Activated CD4-positive, alpha-beta T cell treated with anti-CD3 and anti-CD28 coated beads, Interleukin-2, amount 50 U/mL, for 4 hours (primary cell): Measurements from ENCODE around the gene TMED10.
A peak's percentile ranks its signal among the peaks of the same experiment; 100 is the strongest.
"Not testable (repeated sequence)": the region's sequence is repeated elsewhere in the genome, so short reads cannot be mapped to it uniquely, and the experiment has no call there.

Experiments
- DNase-seq, 2 experiments: peaks; one replicate each; pipeline ENCODE4 v3.0.0-alpha.2; 2020

The TMED10 gene

GRCh38 chr14:75156111-75156510 lies 20.3 kb downstream of the TMED10 start:
- no peak for DNase-seq

DNA sequence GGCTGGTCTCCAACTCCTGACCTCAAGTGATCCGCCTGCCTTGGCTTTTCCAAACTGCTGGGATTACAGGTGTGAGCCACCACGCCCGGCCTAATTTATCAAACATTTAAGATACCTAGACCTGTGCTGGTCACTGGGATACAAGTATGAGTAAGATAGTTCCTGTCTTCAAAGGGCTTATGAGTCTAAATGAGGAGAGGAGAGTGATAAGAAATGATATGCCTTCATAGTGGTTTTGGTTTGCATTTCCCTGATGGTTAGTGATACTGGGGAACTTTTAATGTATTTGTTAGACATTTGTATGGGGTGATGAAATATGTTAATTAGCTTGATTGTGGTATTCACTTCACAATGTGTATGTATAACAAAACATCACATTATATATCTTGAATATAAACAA lies 21.2 kb downstream of the TMED10 start:
- DNase-seq: no peak

GRCh38 chr14:75153295-75153694 lies 23.1 kb downstream of the TMED10 start:
- no peak for DNase-seq

GRCh38 chr14:75151851-75152250 lies 24.6 kb downstream of the TMED10 start:
- no peak for DNase-seq

- not testable (repeated sequence) for DNase-seq
These were observed 25.8 kb downstream of the TMED10 start for GRCh38 chr14:75150637-75151036.

DNA sequence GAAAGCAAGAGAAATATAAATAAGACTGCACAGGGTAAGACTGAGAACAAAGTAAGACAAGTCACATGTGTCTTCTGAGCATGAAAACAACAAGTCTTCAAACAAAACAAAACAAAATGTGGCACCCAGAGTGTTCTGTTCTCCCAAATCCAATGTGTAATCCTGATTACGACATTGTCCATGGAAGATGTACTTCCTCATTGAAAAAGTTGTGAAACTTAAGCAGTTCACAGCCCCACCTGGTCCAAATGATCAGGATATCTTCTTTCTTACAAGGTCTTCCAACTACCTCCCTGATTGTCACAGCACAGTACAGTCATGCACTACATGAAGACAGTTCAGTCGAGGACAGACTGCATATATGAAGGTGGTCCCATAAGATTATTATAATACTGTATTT lies 26.3 kb downstream of the TMED10 start:
- DNase-seq: no peak

DNA sequence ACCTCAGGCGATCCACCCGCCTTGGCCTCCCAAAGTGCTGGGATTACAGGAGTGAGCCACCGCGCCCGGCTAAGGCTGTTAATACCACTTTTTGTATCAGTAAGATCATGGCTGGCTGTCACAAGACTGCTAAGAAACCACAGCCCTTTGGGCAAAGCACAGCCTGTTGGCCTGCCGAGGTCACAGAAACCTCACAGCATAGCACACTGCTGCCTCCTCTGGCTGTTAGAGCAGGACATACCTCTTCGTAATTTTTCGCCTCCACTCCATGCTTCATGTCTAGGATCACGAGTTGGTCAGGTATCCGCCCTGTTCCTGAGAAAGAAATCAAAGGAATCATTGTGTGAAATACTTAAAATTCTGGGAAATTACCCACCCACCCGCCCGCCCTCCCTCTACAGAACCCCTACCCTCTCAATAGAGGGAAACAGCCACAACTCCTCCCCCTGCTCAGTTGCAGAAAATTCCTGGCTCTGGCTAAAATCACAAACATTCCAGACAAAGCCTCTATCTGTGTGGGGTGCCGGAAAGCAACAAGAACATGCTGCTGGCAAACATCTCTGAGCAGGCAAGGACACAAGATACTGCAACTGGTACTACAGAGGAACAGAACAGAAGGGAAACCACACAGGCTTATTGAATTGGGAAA lies 28.9 kb downstream of the TMED10 start:
- no peak for DNase-seq

DNA sequence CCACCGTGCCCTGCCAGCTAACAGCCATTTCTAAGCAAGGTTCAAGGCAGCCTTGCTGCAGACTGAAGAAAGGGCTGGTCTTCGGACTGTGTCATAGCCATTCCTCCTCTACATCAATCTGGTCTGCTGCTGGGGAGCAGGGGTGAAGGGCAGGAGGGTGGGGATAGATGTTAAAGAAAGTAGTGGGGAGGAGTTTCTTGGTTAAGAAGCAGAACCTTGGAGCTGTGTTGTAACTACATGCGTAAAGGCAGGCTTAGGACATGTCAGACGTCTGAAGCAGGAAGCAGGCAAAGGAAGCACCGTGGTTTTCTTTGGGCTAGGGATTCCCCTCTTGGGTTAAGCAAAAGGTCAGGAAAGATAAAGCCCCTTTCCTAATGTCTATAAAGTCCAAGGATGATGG lies 31.5 kb downstream of the TMED10 start:
- no peak for DNase-seq

DNA sequence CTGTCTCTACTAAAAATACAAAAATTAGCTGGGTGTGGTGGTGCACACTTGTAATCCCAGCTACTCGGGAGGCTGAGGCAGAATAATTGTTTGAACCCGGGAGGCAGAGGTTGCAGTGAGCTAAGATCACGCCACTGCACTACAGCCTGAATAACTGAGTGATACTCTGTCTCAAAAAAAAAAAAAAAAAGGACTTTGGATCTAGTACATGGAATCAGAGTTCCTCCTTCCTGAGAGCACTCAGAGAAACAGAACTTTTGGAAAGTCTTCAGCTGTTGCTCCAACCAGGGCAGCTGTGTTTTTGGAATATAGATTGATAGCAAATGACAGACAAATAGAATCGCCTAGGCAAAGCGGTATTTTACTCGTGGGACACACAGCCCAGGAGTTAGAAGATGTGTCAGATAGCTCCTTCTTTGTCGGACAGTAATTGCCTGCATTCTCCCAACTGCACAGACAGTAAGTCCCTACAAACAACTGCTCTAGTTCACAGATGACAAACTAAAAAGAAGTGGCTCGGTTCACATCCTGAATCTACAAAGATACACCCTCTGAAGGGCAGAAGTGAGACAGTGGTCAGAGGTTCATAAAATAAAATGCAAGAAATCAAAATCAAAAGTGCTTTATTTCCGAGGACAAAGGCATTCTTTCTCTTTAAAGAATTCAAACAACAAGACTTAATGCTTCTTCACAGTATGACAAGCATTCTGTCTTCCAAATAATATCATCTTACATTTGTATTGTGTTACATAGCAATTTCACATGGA lies 32.5 kb downstream of the TMED10 start:
- no peak for DNase-seq

GRCh38 chr14:75142494-75142893 lies 33.9 kb downstream of the TMED10 start:
- DNase-seq: no peak

DNA sequence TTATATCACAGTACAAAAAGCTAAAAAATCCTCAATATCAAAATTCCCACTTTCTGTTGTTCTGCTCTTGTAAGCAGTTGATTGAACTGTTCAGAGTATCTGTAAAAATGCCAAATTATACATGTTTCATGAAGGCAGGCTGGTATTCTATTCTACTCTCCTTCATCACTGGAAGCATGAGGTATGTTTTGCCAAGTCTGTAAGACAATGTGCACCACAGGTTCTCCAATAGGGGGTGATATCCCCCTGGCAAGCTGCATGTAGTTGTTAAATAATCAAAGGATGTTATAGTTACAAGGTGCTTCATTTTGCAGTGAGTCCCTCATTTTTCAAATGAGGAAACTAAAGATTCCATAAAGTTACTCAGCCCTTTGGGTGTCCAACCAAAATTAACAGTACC lies 34.4 kb downstream of the TMED10 start:
- DNase-seq: no peak

DNA sequence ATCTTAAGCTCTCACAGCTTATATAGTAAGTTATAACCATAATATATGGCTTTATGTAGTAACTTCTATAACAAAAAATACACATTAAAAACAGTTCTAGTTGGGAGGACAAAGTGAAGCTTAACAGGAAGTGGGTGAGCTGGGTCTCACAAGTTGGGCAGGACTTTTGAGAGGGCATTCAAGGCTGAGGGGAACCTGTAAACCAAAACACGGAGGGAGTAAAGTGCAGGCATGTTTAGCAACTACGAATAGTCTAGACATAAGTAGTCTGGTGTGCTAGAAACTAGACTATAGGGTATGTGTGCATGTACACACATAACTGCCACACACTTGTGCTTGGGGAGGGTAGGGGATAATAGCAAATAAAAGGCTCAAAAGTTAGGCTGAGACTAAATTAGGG lies 35.4 kb downstream of the TMED10 start:
- DNase-seq: no peak

DNA sequence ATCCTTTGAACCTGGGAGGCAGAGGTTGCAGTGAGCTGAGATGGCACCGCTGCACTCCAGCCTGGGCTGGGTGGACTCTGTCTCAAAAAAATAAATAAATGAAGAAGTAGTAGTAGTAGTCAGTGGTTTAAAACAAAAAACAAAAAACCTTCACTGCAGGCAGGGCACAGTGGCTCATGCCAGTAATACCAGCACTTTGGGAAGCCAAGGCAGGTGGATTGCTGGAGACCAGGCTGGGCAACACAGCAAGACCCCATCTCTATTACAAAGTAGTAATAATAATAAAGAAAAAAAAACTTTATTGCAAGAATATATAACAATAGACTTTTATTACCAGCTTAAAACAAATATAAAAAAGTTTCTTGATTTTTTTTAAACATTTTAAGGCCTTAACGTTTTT lies 35.8 kb downstream of the TMED10 start:
- DNase-seq: no peak

- DNase-seq: no peak
These were observed 37.2 kb downstream of the TMED10 start for GRCh38 chr14:75139185-75139584.

- no peak for DNase-seq
These were observed 37.9 kb downstream of the TMED10 start for GRCh38 chr14:75138492-75138891.

DNA sequence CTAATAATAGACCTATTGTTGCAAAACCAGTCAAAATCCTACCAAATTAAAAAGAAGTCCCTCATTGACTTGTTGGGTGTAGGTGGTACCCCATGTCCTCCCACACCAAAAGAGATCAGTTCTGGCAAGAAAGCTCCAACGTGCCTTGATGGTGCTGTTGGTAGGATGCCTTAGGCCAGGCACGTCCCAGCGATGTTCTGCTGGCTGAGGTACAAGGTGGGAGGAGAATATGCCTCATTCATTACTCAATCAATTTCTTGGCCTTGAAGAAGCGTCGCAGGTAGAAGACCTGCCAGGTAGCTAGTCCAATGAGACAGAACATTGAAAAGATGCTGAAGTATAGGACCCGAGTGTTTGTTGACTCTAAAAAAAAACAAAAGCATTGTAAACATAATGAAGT lies 41.8 kb downstream of the TMED10 start:
- DNase-seq: no peak

DNA sequence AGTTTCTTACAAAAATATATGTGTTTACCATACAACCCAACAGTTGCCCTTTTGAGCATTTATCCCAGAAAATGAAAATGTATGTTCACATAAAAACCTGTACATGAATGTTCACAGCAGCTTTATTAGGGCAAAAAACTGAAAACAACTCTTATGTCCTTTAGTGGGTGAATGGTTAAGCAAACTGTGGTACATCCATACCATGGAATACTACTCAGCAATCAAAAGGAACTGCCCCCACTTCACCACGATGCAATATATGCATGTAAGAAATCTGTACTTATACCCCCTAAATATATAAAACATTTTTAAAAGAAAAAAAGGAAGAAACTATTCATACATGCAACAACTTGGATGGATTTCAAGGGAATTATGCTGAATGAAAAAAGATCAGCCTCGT lies 42.8 kb downstream of the TMED10 start:
- no peak for DNase-seq

GRCh38 chr14:75132382-75133086 lies 43.9 kb downstream of the TMED10 start:
- no peak for DNase-seq

DNA sequence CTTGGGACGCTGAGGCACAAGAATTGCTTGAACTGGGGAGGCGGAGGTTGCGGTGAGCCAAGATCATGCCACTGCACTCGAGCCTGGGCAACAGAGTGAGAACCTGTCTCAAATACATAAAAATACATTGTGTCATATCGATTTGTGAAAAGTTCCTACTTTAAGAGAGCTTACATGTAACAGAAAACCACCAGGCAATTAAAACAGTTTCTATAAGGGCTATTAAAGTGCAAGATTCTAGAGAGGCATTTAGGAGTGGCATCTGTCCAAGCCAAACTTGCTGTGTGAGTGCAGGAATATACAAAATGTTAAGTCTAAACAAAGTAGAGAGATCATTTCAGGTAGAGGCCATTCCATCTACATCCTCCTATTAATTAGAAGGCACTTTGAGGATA lies 47.8 kb downstream of the TMED10 start:
- DNase-seq: no peak

- no peak for DNase-seq
These were observed 48.4 kb downstream of the TMED10 start for GRCh38 chr14:75127903-75128595.

DNA sequence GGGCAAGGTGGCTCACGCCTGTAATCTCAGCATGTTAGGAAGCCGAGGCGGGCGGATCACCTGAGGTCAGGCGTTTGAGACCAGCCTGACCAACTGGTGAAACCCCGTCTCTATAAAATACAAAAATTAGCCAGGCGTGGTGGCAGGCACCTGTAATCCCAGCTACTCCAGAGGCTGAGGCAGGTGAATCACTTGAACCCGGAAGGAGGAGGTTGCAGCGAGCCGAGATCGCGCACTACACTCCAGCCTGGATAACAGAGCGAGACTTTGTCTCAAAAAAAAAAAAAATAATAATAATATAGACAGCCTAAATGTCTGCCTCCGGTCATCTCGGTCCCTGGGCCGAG lies 49.0 kb downstream of the TMED10 start:
- DNase-seq: not testable (repeated sequence)

DNA sequence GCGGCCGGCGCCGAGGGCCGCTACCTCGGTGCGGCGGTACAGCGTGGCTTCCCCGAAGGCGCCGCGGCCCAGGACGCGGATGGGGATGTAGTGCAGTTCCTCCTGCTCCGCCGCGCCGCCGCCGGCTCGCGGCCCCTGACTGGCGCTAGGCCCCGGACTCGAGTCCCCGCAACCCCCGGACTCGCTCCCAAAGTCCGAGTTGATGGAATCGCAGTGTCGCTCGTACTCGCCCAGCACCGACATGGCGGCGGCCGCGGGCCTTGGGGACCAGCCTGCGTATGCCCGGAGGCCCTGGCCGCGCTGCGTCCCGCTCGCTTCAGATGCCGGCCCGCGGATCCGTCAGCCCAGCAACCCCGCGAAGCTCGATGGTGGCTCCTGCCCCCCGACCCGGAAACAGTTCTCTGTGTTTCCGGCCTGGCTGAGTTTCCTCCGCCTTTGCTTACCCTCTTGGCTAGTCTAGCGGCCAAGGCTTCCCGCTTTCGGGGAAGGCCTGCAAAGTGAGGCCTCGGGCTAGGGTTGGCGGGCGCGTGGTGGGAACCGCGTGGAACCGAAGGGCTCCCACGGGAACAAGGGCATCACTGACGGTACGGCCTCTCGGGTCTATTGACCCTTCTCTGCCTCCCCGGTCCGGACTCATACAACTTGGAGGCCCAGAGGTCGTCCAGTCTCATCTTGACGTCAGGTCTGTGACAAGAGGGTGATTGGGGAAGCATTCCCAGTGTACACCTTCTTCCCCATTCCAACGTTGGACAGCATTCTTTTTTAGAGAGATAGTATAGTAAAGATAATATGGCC lies 49.5 kb downstream of the TMED10 start, which contains the start of gene NEK9:
NEK9 (minus strand) TSS at position 370 of the 795 bp plus-strand sequence; CDS start at position 243, 127 bp downstream.
- peak; percentile 85 to 88 for DNase-seq

DNA sequence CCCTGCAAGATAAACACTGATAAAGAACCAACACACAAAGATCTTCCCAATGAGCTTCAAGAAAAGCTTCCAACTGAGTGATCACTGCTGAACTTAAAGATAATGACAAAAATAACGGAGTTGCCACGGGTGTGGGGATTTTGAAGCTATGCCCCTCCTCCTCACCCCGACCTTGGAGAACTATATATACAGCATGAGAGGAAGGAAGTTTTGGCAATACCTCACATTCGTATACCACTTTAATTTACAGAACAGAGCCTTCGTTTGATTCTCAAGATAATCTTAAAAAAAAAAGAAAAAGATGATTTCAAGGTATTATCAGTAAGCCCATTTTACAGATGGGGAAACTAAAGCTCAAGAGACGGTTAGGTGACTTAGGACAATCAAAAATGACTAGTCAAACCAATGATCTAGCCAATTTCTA lies 50.3 kb downstream of the TMED10 start:
- DNase-seq: no peak
